ENCODE results near the gene SYNM.
A peak's percentile ranks its signal among the peaks of the same experiment; 100 is the strongest.

SYNM gene

GRCh38 chr15:99138491-99138982 is 33.7 kb downstream of the SYNM start:
- DNase-seq (ENCODE audit: insufficient read length, low spot score) = no peak

GRCh38 chr15:99139276-99139675 is 34.4 kb downstream of the SYNM start:
- DNase-seq (ENCODE audit: insufficient read length, low spot score) = no peak
- FAIRE-seq = no peak

More at GRCh38 chr15:99138491-99138982, 33.7 kb downstream of the SYNM start:
- FAIRE-seq = no peak

GRCh38 chr15:99140590-99140989 is 35.7 kb downstream of the SYNM start:
- no peak for FAIRE-seq
- DNase-seq (ENCODE audit: insufficient read length, low spot score) = no peak

- FAIRE-seq = no peak
Measured at GRCh38 chr15:99141943-99142342, 37.1 kb downstream of the SYNM start.

GRCh38 chr15:99142562-99142961 is 37.7 kb downstream of the SYNM start:
- no peak for FAIRE-seq
- DNase-seq (ENCODE audit: insufficient read length, low spot score) = no peak

More at GRCh38 chr15:99141943-99142342, 37.1 kb downstream of the SYNM start:
- no peak for DNase-seq (ENCODE audit: insufficient read length, low spot score)

GRCh38 chr15:99143242-99143641 is 38.4 kb downstream of the SYNM start:
- FAIRE-seq (no peak), DNase-seq (ENCODE audit: insufficient read length, low spot score) (no peak)

- no peak for DNase-seq (ENCODE audit: insufficient read length, low spot score)
- no peak for FAIRE-seq
Measured at GRCh38 chr15:99143655-99144610, 39.1 kb downstream of the SYNM start.

- FAIRE-seq = no peak
- no peak for DNase-seq (ENCODE audit: insufficient read length, low spot score)
Measured at GRCh38 chr15:99145005-99145404, 40.1 kb downstream of the SYNM start.

- DNase-seq (ENCODE audit: insufficient read length, low spot score) (no peak), FAIRE-seq (no peak)
Measured at GRCh38 chr15:99145778-99146177, 40.9 kb downstream of the SYNM start.

- no peak for FAIRE-seq
Measured at GRCh38 chr15:99146661-99147060, 41.8 kb downstream of the SYNM start.

GRCh38 chr15:99148851-99149276 is 44.0 kb downstream of the SYNM start:
- DNase-seq (ENCODE audit: insufficient read length, low spot score) (no peak), FAIRE-seq (no peak)

More at GRCh38 chr15:99146661-99147060, 41.8 kb downstream of the SYNM start:
- no peak for DNase-seq (ENCODE audit: insufficient read length, low spot score)

- FAIRE-seq (no peak), DNase-seq (ENCODE audit: insufficient read length, low spot score) (no peak)
Measured at GRCh38 chr15:99149366-99149765, 44.5 kb downstream of the SYNM start.

GRCh38 chr15:99151156-99151555 is 46.3 kb downstream of the SYNM start:
- DNase-seq (ENCODE audit: insufficient read length, low spot score) = no peak
- FAIRE-seq = no peak

GRCh38 chr15:99153026-99153535 is 48.2 kb downstream of the SYNM start:
- DNase-seq (ENCODE audit: insufficient read length, low spot score) (no peak), FAIRE-seq (no peak)

- DNase-seq (ENCODE audit: insufficient read length, low spot score) (no peak), FAIRE-seq (no peak)
Measured at GRCh38 chr15:99154271-99154670, 49.4 kb downstream of the SYNM start.

GRCh38 chr15:99155961-99156443 is 51.1 kb downstream of the SYNM start:
- FAIRE-seq (no peak), DNase-seq (ENCODE audit: insufficient read length, low spot score) (no peak)

- FAIRE-seq = no peak
- DNase-seq (ENCODE audit: insufficient read length, low spot score) = no peak
Measured at GRCh38 chr15:99157456-99157855, 52.6 kb downstream of the SYNM start.

GRCh38 chr15:99158626-99159412 is 53.9 kb downstream of the SYNM start:
- no peak for DNase-seq (ENCODE audit: insufficient read length, low spot score)
- peak; percentile 23 for FAIRE-seq

- FAIRE-seq = peak; percentile 74
- DNase-seq (ENCODE audit: insufficient read length, low spot score) = no peak
Measured at GRCh38 chr15:99163271-99164062, 58.6 kb downstream of the SYNM start.

GRCh38 chr15:99164119-99164518 is 59.2 kb downstream of the SYNM start:
- no peak for DNase-seq (ENCODE audit: insufficient read length, low spot score)
- no peak for FAIRE-seq

All from GM19239 (cell line).